ENCODE results near the gene MC1R.

MC1R gene

GRCh38 chr16:89895482-89896250, 23.0 kb upstream of the MC1R start:
- DNase-seq (ENCODE audit: low read depth in 2 of 2): no peak

- DNase-seq (ENCODE audit: low read depth in 2 of 2): no peak
Observed at GRCh38 chr16:89897204-89897603, 21.5 kb upstream of the MC1R start.

GRCh38 chr16:89898201-89898967, 20.3 kb upstream of the MC1R start:
- DNase-seq (ENCODE audit: low read depth in 2 of 2): no peak

- no peak for DNase-seq (ENCODE audit: low read depth in 2 of 2)
Observed at GRCh38 chr16:89899879-89900481, 18.7 kb upstream of the MC1R start.

- no peak for DNase-seq (ENCODE audit: low read depth in 2 of 2)
Observed at GRCh38 chr16:89900885-89901284, 17.8 kb upstream of the MC1R start.

- no peak for DNase-seq (ENCODE audit: low read depth in 2 of 2)
Observed at GRCh38 chr16:89902980-89903379, 15.7 kb upstream of the MC1R start.

- no peak for DNase-seq (ENCODE audit: low read depth in 2 of 2)
Observed at GRCh38 chr16:89903908-89904515, 14.7 kb upstream of the MC1R start.

GRCh38 chr16:89904606-89905510, 13.8 kb upstream of the MC1R start:
- no peak for DNase-seq (ENCODE audit: low read depth in 2 of 2)

- DNase-seq (ENCODE audit: low read depth in 2 of 2): no peak
Observed at GRCh38 chr16:89905511-89906139, 13.0 kb upstream of the MC1R start.

- no peak for DNase-seq (ENCODE audit: low read depth in 2 of 2)
Observed at GRCh38 chr16:89906140-89907025, 12.3 kb upstream of the MC1R start.

- no peak for DNase-seq (ENCODE audit: low read depth in 2 of 2)
Observed at GRCh38 chr16:89907055-89907814, 11.4 kb upstream of the MC1R start.

- DNase-seq (ENCODE audit: low read depth in 2 of 2): no peak
Observed at GRCh38 chr16:89908236-89908635, 10.4 kb upstream of the MC1R start.

- DNase-seq (ENCODE audit: low read depth in 2 of 2): peak; percentile 41 to 63
Observed at GRCh38 chr16:89909777-89910716, 8.6 kb upstream of the MC1R start.

- no peak for DNase-seq (ENCODE audit: low read depth in 2 of 2)
Observed at GRCh38 chr16:89910717-89911354, 7.8 kb upstream of the MC1R start.

GRCh38 chr16:89911375-89911774, 7.3 kb upstream of the MC1R start:
- DNase-seq (ENCODE audit: low read depth in 2 of 2): no peak

- no peak for DNase-seq (ENCODE audit: low read depth in 2 of 2)
Observed at GRCh38 chr16:89912143-89912542, 6.5 kb upstream of the MC1R start.

- no peak for DNase-seq (ENCODE audit: low read depth in 2 of 2)
Observed at GRCh38 chr16:89912627-89913026, 6.0 kb upstream of the MC1R start.
